ENCODE measurements around the gene DCP1B.

Gene DCP1B

DNA sequence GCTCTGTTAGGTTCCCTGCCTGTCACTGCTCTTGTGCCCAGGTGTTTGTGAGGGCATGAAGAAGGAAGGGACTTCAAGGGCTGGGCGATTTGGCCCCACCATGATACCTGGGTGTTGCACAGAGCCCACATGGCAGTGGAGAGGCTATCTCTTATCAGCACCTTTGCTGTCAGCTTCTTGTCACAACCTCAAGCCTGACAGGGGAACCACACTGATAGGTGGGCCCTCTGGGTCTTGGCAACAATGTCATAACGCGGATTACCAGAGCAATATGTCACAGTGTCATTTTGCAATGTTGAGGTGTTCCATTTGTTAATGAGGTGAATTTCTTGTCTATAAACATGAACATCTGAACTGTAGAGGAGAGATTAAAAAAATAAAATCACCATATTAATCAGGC, 25.6 kb upstream of the DCP1B start:
- DNase-seq (ENCODE audit: low spot score), result no peak
- TF ChIP-seq CTCF (IDR thresholded peaks at IDR 0.05; ENCODE audit: extremely low read depth, missing control alignments), result no peak

DNA sequence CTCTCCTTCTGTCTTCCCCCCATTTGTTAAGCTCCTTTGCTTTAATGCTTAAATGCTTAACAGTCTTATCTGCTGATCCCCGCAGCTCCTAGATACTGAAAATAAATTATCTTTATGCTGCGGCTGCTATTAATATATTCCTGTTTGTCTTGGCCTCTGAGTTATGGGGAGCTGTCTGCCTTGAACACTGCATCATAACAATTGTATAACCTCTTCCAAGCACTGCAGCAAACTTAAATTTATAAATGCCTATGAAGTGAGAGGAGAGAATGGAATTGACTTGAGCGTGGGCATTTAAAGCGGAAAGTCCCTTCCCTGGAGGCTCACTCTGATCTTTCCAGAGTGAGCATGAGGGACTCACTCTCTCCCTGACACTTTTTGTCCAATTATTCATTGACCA, 23.1 kb upstream of the DCP1B start:
- no peak for TF ChIP-seq CTCF (IDR thresholded peaks at IDR 0.05; ENCODE audit: extremely low read depth, missing control alignments)
- DNase-seq (ENCODE audit: low spot score), result no peak

GRCh38 chr12:2023365-2023764, 19.1 kb upstream of the DCP1B start:
- no peak for TF ChIP-seq CTCF (IDR thresholded peaks at IDR 0.05; ENCODE audit: extremely low read depth, missing control alignments)

DNA sequence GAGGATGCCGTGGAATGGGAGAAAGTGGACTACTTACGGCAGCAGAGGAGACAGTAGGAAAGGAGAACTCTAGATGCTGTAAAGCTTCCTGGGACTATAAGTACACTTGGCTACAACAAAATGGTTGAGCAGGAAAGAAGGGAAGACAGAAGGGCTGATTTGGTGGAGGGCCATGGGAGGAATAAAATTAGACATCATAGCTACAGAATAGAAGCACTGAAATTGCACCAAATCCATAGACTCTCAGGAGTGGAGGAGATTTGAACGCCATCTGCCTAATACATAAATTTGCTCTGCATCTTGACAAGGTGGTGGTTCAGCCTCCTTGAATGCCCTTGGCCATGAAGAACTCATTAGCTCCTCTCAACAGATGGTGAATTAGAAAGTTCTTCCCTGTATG, 16.3 kb upstream of the DCP1B start:
- TF ChIP-seq CTCF (IDR thresholded peaks at IDR 0.05; ENCODE audit: extremely low read depth, missing control alignments), result no peak
- no peak for DNase-seq (ENCODE audit: low spot score)

More at GRCh38 chr12:2023365-2023764, 19.1 kb upstream of the DCP1B start:
- no peak for DNase-seq (ENCODE audit: low spot score)

DNA sequence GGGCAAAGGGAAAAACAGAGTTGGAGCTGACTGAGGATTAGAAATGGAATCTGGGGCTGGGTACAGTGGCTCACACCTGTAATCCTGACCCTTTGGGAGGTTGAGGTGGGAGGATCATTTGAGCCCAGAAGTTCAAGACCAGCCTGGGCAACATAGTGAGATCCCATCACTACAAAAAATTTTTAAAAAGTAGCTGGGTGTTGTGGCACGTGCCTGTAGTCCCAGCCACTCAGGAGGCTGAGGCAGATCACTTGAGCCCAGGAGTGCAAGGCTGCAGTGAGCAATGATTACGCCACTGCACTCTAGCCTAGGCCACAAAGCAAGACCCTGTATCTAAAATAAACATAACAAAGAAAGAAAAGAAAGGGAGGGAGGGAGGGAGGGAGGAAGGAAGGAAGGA, 14.9 kb upstream of the DCP1B start:
- TF ChIP-seq CTCF (IDR thresholded peaks at IDR 0.05; ENCODE audit: extremely low read depth, missing control alignments), result no peak
- DNase-seq (ENCODE audit: low spot score), result no peak

- TF ChIP-seq CTCF (IDR thresholded peaks at IDR 0.05; ENCODE audit: extremely low read depth, missing control alignments), result no peak
- no peak for DNase-seq (ENCODE audit: low spot score)
These were observed 14.1 kb upstream of the DCP1B start for GRCh38 chr12:2018391-2018790.

GRCh38 chr12:2017546-2018337, 13.5 kb upstream of the DCP1B start:
- no peak for DNase-seq (ENCODE audit: low spot score)

More at GRCh38 chr12:2017546-2018337, 13.5 kb upstream of the DCP1B start:
- no peak for TF ChIP-seq CTCF (IDR thresholded peaks at IDR 0.05; ENCODE audit: extremely low read depth, missing control alignments)

Data from GM20000 (cell line).